HPDE6-E6E7 (cell line): ENCODE data around the gene SPI1.

Experiments used
- DNase-seq: peaks from one replicate; pipeline ENCODE4 v3.0.0; 2011; ENCODE audit warnings: missing footprints; ENCODE audit errors: extremely low spot score

SPI1 gene

GRCh38 chr11:47358731-47359051, 19.7 kb downstream of the SPI1 start:
- no peak for DNase-seq

GRCh38 chr11:47357985-47358730, 20.2 kb downstream of the SPI1 start:
- no peak for DNase-seq

- DNase-seq: no peak
These were observed 21.4 kb downstream of the SPI1 start for GRCh38 chr11:47356998-47357329.

GRCh38 chr11:47356129-47356997, 22.0 kb downstream of the SPI1 start:
- no peak for DNase-seq

- peak; percentile 81 for DNase-seq
These were observed 22.8 kb downstream of the SPI1 start for GRCh38 chr11:47355283-47356128.

- DNase-seq: no peak
These were observed 23.4 kb downstream of the SPI1 start for GRCh38 chr11:47354913-47355282.

- DNase-seq: no peak
These were observed 24.2 kb downstream of the SPI1 start for GRCh38 chr11:47353978-47354774.

- DNase-seq: no peak
These were observed 25.8 kb downstream of the SPI1 start, which contains the start of gene MYBPC3 for GRCh38 chr11:47352556-47352955. MYBPC3 (minus strand) TSS chr11:47352702; CDS start chr11:47352647, 55 bp downstream.

- DNase-seq: no peak
These were observed 26.9 kb downstream of the SPI1 start for GRCh38 chr11:47351156-47352126.

GRCh38 chr11:47350315-47350714, 28.0 kb downstream of the SPI1 start:
- DNase-seq: no peak

- no peak for DNase-seq
These were observed 28.7 kb downstream of the SPI1 start for GRCh38 chr11:47349521-47350095.

- no peak for DNase-seq
These were observed 29.5 kb downstream of the SPI1 start for GRCh38 chr11:47348859-47349258.

GRCh38 chr11:47348131-47348802, 30.1 kb downstream of the SPI1 start:
- DNase-seq: no peak

- no peak for DNase-seq
These were observed 31.2 kb downstream of the SPI1 start for GRCh38 chr11:47347137-47347536.

GRCh38 chr11:47345890-47346563, 32.3 kb downstream of the SPI1 start:
- no peak for DNase-seq

- no peak for DNase-seq
These were observed 35.5 kb downstream of the SPI1 start for GRCh38 chr11:47342854-47343253.

GRCh38 chr11:47342036-47342803, 36.1 kb downstream of the SPI1 start:
- no peak for DNase-seq
